GM10248 (cell line): ENCODE results near the gene LARP4.
"Not testable (repeated sequence)": the region's sequence is repeated elsewhere in the genome, so short reads cannot be mapped to it uniquely, and the experiment has no call there.

Source experiments
- CTCF ChIA-PET: fragments of 300-600 bp; sonication (Branson Sonifier 250); formaldehyde crosslinking; extraction: SDS; loops from one replicate; lab custom pipeline; 2021; ENCODE audit warnings: antibody characterized with exemption; lab: Yijun Ruan, JAX
- POLR2A ChIA-PET: fragments of 350-650 bp; sonication (Branson Sonifier 250); formaldehyde crosslinking; extraction: SDS; loops from one replicate; lab custom pipeline; 2020; ENCODE audit warnings: antibody characterized with exemption; lab: Yijun Ruan, JAX
- DNase-seq: peaks from one replicate; pipeline ENCODE4 v3.0.0; 2012; ENCODE audit errors: extremely low spot score
- CTCF ChIP-seq: IDR thresholded peaks from 2 replicates; pipeline ENCODE4 v1.5.1; 2012; ENCODE audit warnings: mild to moderate bottlenecking, low read depth; ENCODE audit errors: extremely low read depth, missing control alignments, control extremely low read depth

Gene LARP4

DNA sequence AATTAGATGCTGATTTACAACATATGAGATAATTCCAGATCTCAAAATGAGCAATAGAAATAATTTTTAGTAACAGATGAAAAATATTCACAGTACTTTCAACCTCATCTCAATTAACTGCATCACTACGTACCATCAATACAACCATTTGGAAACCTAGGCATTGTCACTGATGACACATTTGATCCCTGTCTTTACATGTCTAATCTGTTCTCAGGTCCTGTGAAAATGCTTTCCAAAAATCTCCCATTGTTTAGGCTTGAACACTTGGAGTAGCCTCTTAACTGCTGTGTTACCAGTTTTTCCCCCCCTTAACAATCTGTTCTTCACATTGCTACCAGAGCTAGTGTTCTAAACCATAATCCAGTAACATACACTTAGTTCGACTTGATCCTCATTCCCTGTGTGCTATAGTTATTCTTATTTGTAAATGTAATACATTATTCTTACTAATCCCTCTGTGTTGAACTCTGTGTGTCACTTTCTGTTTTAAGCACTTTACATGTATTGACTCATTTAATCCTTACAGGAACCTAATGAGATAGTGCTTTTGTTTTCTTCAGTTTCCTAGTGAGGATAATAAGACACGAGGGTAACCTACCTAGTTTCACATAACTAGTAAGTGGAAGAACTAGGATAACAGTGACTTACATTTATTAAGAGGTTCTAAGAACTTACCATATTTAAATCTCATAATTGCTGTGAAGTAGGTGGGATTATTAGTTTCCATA is 41.7 kb downstream of the LARP4 start:
- ChIA-PET POLR2A (no interaction called here), CTCF (interaction anchor here (1.4 kb wide), 2 partner anchors 9 to 48 kb away, joined by 3 to 4 read pairs; no protein-coding TSS in a partner anchor)
- TF ChIP-seq CTCF: no peak
- DNase-seq: peak; percentile 21

DNA sequence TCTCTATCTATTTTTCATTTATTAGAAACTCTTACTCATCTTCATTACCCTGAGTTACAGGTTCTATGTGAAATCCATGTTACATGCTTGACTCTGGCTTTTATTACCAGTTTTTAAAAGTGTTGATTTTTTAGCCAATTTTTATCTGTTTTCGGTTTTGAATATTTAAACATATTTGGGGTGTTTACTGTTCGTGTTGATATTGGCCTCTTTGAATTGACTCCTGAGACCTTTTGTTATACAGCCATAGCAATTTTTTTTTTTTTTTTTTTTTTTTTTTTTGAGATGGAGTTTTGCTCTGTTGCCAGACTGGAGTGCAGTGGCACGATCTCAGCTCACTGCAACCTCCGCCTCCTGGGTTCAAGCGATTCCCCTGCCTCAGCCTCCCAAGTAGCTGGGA is 49.0 kb downstream of the LARP4 start:
- CTCF ChIA-PET: interaction anchor here (1.2 kb wide), 1 partner anchor 12 kb away, joined by 3 read pairs; no protein-coding TSS in a partner anchor
- POLR2A ChIA-PET, DNase-seq: not testable (repeated sequence)

GRCh38 chr12:50452795-50453194 is 52.1 kb downstream of the LARP4 start:
- POLR2A ChIA-PET: interaction anchor here (0.8 kb wide), 1 partner anchor 36 kb away, joined by 3 read pairs; no protein-coding TSS in a partner anchor
- CTCF ChIA-PET: interaction anchor here (0.6 to 1.1 kb wide), 2 partner anchors 9 to 199 kb away, joined by 3 read pairs; no protein-coding TSS in a partner anchor
- no peak for TF ChIP-seq CTCF
- DNase-seq: no peak

GRCh38 chr12:50453872-50454271 is 53.2 kb downstream of the LARP4 start:
- ChIA-PET CTCF (interaction anchor here (1.1 to 1.5 kb wide), 2 partner anchors 13 to 19 kb away, joined by 3 read pairs; no protein-coding TSS in a partner anchor), POLR2A (no interaction called here)
- DNase-seq: no peak
- TF ChIP-seq CTCF: no peak

DNA sequence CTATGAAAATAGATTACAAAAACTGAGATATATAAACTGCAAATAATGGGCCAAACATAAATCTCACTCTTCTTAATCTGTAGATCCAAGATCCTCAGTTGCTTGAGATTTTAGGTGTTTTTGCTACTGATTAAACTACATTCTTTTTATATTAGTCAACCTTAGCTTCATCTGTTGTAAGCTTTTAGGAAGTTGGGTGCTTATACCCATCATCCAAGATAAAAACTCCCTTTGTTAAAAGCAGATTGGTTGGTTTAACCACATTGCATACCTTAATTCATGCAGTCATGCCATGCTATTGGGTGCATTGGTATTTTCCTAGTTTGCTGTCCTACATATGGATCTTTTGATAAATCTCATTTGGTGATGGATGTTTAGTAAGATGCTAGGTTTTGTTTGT is 57.9 kb downstream of the LARP4 start:
- no peak for TF ChIP-seq CTCF
- POLR2A ChIA-PET: interaction anchor here (0.6 kb wide), 1 partner anchor 82 kb away, joined by 4 read pairs; no protein-coding TSS in a partner anchor
- no peak for DNase-seq
- CTCF ChIA-PET: interaction anchor here (1.3 kb wide), 1 partner anchor 27 kb away, joined by 3 read pairs; no protein-coding TSS in a partner anchor

- CTCF ChIA-PET: interaction anchor here (1.2 kb wide), 1 partner anchor 14 kb away, joined by 3 read pairs; no protein-coding TSS in a partner anchor
Observed at GRCh38 chr12:50467439-50467838, 66.8 kb downstream of the LARP4 start.

More at GRCh38 chr12:50467439-50467838, 66.8 kb downstream of the LARP4 start:
- POLR2A ChIA-PET: no interaction called here
- TF ChIP-seq CTCF: no peak
- DNase-seq: no peak
